Osteoblast (primary cell): ENCODE results near the gene DMPK. TPM values are rescaled to one million over a fixed set of nuclear protein-coding genes. Genes with fewer than 3 reads are reported as not detected.
A peak's percentile ranks its signal among the peaks of the same experiment; 100 is the strongest.

Experiments
- DNase-seq: peaks from one replicate; pipeline ENCODE4 v3.0.0; 2011; ENCODE audit warnings: low spot score, mixed read lengths; ENCODE audit not compliant: insufficient read length; ENCODE audit errors: missing footprints
- H2AFZ ChIP-seq: 2 replicates; pipeline ENCODE4 v1.6.0; 2011; ENCODE audit warnings: mild to moderate bottlenecking, low read length
- H3K27ac ChIP-seq: 2 replicates; pipeline ENCODE4 v1.5.1; 2011; ENCODE audit warnings: mild to moderate bottlenecking, low read depth, low read length, moderate library complexity
- H3K27me3 ChIP-seq: 2 replicates; pipeline ENCODE4 v1.6.0; 2012; ENCODE audit warnings: mild to moderate bottlenecking, control low read depth, inconsistent platforms, low read length, moderate library complexity; ENCODE audit not compliant: insufficient read depth
- H3K36me3 ChIP-seq: 2 replicates; pipeline ENCODE4 v1.5.1; 2011; ENCODE audit warnings: mild to moderate bottlenecking, low read length, control low read depth, moderate library complexity; ENCODE audit not compliant: insufficient read depth
- H3K4me1 ChIP-seq: 2 replicates; pipeline ENCODE4 v1.5.1; 2011; ENCODE audit warnings: mild to moderate bottlenecking, low read length, control low read depth, moderate library complexity; ENCODE audit not compliant: insufficient read depth
- H3K4me2 ChIP-seq: 2 replicates; pipeline ENCODE4 v1.6.0; 2011; ENCODE audit warnings: mild to moderate bottlenecking, low read length; ENCODE audit not compliant: insufficient read depth
- H3K4me3 ChIP-seq: fragments of 200-600 bp; sonication (generic); 3 replicates; pipeline ENCODE4 v1.5.1; 2012; ENCODE audit warnings: mild to moderate bottlenecking, low read length, inconsistent platforms; ENCODE audit not compliant: insufficient read depth
- H3K79me2 ChIP-seq: 2 replicates; pipeline ENCODE4 v1.6.0; 2012; ENCODE audit warnings: mild to moderate bottlenecking, low read length, control low read depth, inconsistent platforms; ENCODE audit not compliant: insufficient read depth
- H3K9me3 ChIP-seq: 2 replicates; pipeline ENCODE4 v1.5.1; 2011; ENCODE audit warnings: low read depth, low read length, control low read depth
- H4K20me1 ChIP-seq: 2 replicates; pipeline ENCODE4 v1.6.0; 2012; ENCODE audit warnings: mild to moderate bottlenecking, low read length, control low read depth; ENCODE audit not compliant: insufficient read depth
- CTCF ChIP-seq: IDR thresholded peaks from 2 replicates; pipeline ENCODE4 v1.5.1; 2011; ENCODE audit warnings: mild to moderate bottlenecking, low read depth, low read length, moderate library complexity; ENCODE audit errors: extremely low read depth
- total RNA-seq: library from RNA; depleted of rRNA; stranded (reverse); fragments of >200 nt; gene quantifications from 2 replicates; pipeline ENCODE4 v1.2.3, GENCODE V29; 2012

The DMPK gene
- total RNA-seq, 1 donor = 30.4 TPM

DNA sequence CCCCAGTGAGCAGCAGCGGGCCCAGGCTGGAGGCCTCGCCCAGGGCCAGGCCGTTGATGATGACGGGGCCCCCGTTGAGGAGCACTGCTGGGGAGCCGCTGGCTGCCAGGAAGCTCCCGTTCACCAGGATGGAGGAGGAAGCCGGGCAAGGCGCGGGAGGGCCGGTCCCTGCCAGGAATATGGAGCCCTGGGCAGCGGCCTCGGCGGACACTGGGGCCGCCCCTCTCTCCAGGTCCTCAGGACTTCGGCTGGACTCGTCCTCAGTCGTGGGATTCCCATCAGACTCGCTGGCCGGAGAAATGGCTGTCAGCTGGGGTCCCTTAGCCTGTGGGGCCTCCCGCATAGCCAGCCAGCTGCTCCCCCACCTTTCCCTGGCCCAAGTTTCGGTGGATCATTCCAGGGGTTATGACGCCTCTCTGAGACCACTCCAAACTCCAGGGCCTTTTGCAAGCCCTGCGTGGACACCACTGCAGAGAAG, 15.4 kb downstream of the DMPK start:
- H3K27me3 ChIP-seq = no peaks in the 10 kb centered on the region
- peak overlapping the region; percentile 79 for H3K27ac ChIP-seq
- H3K4me1 ChIP-seq = peaks cover 23% of the 10 kb centered on the region
- peak overlapping the region; percentile 75 for H2AFZ ChIP-seq
- H3K9me3 ChIP-seq = no peaks in the 10 kb centered on the region
- H4K20me1 ChIP-seq = peaks cover 9% of the 10 kb centered on the region
- peak; percentile 94 for DNase-seq
- H3K4me3 ChIP-seq = peak overlapping the region; percentile 76
- TF ChIP-seq CTCF = no peak
- peaks cover 8% of the 10 kb centered on the region for H3K36me3 ChIP-seq
- peak overlapping the region; percentile 96 for H3K4me2 ChIP-seq
- H3K79me2 ChIP-seq = peaks cover 8% of the 10 kb centered on the region

- DNase-seq = no peak
- Histone ChIP-seq H3K4me1 (peaks cover 23% of the 10 kb centered on the region), H3K36me3 (peaks cover 3% of the 10 kb centered on the region), H3K79me2 (peaks cover 8% of the 10 kb centered on the region), H2AFZ (no peak overlapping the region), H3K4me3 (peak overlapping the region; percentile 76), H3K27me3 (no peaks in the 10 kb centered on the region), H4K20me1 (peaks cover 6% of the 10 kb centered on the region), H3K27ac (peak overlapping the region; percentile 79), H3K4me2 (peak overlapping the region; percentile 96), H3K9me3 (no peaks in the 10 kb centered on the region)
- no peak for TF ChIP-seq CTCF
Measured at GRCh38 chr19:45766296-45766868, 15.9 kb downstream of the DMPK start.

DNA sequence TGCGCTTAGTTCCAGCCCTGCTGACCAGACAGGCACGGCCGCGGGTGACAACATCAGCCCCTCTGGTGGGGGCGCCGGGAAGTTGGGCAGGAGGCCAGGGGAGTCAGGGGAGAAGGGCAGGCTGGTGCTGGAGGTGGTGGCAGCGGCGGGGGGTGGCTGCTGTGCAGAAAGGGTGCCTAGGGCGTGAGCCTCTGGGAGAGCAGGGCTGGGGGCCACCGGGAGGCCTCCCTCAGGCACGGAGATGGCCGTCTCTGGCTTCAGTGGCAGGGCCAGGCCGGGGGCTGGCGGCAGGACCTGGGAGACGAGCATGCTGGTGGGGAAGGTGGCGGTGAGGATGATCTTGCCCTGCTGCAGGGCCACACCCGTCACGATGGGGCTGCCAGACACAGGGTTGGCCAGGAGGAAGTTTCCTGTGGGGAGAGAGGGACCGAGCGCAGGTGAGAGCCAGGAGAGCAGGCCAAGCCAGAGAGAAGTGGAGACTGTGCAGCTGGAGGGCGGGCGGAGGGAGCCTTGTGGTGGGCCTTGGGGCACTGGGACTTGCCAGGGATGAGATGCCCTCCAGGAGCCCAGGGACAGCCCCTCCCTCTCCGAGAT, 16.5 kb downstream of the DMPK start:
- no peaks in the 10 kb centered on the region for H4K20me1 ChIP-seq
- peak overlapping the region; percentile 96 for H3K4me2 ChIP-seq
- H3K4me1 ChIP-seq = peaks cover 19% of the 10 kb centered on the region
- H3K79me2 ChIP-seq = peaks cover 8% of the 10 kb centered on the region
- no peak overlapping the region for H3K4me3 ChIP-seq
- H3K27me3 ChIP-seq = no peaks in the 10 kb centered on the region
- no peak overlapping the region for H2AFZ ChIP-seq
- no peaks in the 10 kb centered on the region for H3K9me3 ChIP-seq
- H3K36me3 ChIP-seq = no peaks in the 10 kb centered on the region
- TF ChIP-seq CTCF = no peak
- H3K27ac ChIP-seq = no peak overlapping the region
- DNase-seq = peak; percentile 60

DNA sequence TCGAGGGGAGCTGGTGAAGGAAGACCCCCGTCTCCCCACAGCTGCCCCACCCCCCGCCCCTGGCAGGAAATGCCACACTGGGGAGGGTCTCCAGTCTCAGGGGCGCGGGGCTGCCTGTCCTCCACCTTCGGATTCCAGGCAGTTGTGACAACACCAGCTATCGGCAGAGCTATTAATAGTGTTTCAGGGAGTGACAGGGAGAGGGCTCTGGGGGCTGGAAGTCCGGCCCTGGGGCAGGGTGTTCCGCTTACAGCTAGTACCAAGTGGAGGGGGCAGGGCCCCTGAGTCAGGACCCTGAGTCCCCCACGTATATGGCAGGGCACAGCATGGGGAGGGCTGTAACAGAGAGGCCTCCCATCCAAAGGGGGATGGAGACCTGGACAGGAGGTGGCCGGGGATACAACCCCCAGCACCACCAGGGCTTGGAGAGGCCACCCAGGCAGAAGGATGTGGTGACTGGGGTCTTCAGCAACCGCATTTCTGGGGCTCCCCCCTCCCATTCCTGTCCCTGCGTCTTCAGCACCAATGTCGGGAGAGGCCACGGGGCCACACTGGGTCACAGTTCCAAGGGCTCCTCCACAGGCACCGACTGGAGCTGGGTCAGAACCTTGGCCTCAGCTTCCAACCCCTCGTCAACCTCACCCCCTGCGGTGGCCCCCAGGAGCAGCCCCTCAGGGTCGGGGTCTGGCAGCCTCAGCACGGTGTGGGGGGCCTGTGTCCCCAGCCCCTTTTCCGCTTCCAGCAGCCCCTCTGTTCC, 17.2 kb downstream of the DMPK start:
- H4K20me1 ChIP-seq = no peaks in the 10 kb centered on the region
- no peaks in the 10 kb centered on the region for H3K27me3 ChIP-seq
- no peak overlapping the region for H2AFZ ChIP-seq
- no peaks in the 10 kb centered on the region for H3K36me3 ChIP-seq
- H3K79me2 ChIP-seq = peaks cover 8% of the 10 kb centered on the region
- peaks cover 18% of the 10 kb centered on the region for H3K4me1 ChIP-seq
- H3K4me2 ChIP-seq = no peak overlapping the region
- no peak overlapping the region for H3K27ac ChIP-seq
- no peaks in the 10 kb centered on the region for H3K9me3 ChIP-seq
- H3K4me3 ChIP-seq = no peak overlapping the region
- no peak for TF ChIP-seq CTCF
- DNase-seq = peak; percentile 77
